A673 (cell line): ENCODE data around the gene MAD2L2.

Experiments used
- CTCF ChIP-seq: fragments of 300-800, 200-600 bp; sonication (generic); conservative IDR thresholded peaks from 2 replicates; pipeline ENCODE4 v1.5.1; 2017; ENCODE audit warnings: low read depth, mild to moderate bottlenecking, antibody characterized with exemption, low read length, moderate library complexity, mixed read lengths
- EZH2 ChIP-seq: fragments of 200-600 bp; sonication (generic); IDR thresholded peaks from 2 replicates; pipeline ENCODE4 v1.6.1; 2017; ENCODE audit warnings: borderline replicate concordance, low read depth, mild to moderate bottlenecking, mixed read lengths, antibody characterized with exemption, low read length; ENCODE audit not compliant: poor library complexity, severe bottlenecking

- no peak for TF ChIP-seq CTCF
- no peak for TF ChIP-seq EZH2
Observed at GRCh38 chr1:11682799-11683198, 1.9 kb upstream of the MAD2L2 start.
